SK-N-SH treated with all-trans-retinoic acid at 6 μM for 48 hours (cell line): ENCODE data around the gene ERBIN.

Experiments used
- ARNTL ChIP-seq: fragments of 450-650 bp; formaldehyde crosslinking; IDR thresholded peaks from 2 replicates; pipeline ENCODE4 v1.5.0; 2020; ENCODE audit warnings: low read depth, mild to moderate bottlenecking, moderate library complexity, borderline replicate concordance
- CREB5 ChIP-seq: fragments of 250-450 bp; sonication (Bioruptor Pico); IDR thresholded peaks from 2 replicates; pipeline ENCODE4 v1.5.1; 2020; ENCODE audit warnings: low read depth, mild to moderate bottlenecking, moderate library complexity
- ESRRG ChIP-seq: fragments of 250-450 bp; sonication (Bioruptor Pico); IDR thresholded peaks from 2 replicates; pipeline ENCODE4 v1.6.1; 2021; ENCODE audit warnings: mild to moderate bottlenecking
- GLIS3 ChIP-seq: fragments of 250-450 bp; sonication (Bioruptor Pico); IDR thresholded peaks from 2 replicates; pipeline ENCODE4 v1.5.0; 2020; ENCODE audit warnings: mild to moderate bottlenecking, moderate library complexity
- PATZ1 ChIP-seq: fragments of 250-450 bp; sonication (Bioruptor Pico); IDR thresholded peaks from 2 replicates; pipeline ENCODE4 v1.8.0; 2020; ENCODE audit warnings: mild to moderate bottlenecking, moderate library complexity, borderline replicate concordance
- RARB ChIP-seq: fragments of 250-450 bp; sonication (Bioruptor Pico); IDR thresholded peaks from 2 replicates; pipeline ENCODE4 v1.8.0; 2021; ENCODE audit warnings: mild to moderate bottlenecking, moderate library complexity
- SNAI2 ChIP-seq: fragments of 250-450 bp; sonication (Bioruptor Pico); IDR thresholded peaks from 2 replicates; pipeline ENCODE4 v1.5.0; 2020; ENCODE audit warnings: mild to moderate bottlenecking, moderate library complexity
- TCF4 ChIP-seq: fragments of 250-450 bp; sonication (Bioruptor Pico); IDR thresholded peaks from 2 replicates; pipeline ENCODE4 v1.8.0; 2021; ENCODE audit warnings: mild to moderate bottlenecking, moderate library complexity, borderline replicate concordance
- TSHZ2 ChIP-seq: fragments of 250-450 bp; sonication (Bioruptor Pico); IDR thresholded peaks from 2 replicates; pipeline ENCODE4 v1.5.0; 2020; ENCODE audit warnings: mild to moderate bottlenecking, moderate library complexity
- ZC3H10 ChIP-seq: fragments of 250-450 bp; sonication (Bioruptor Pico); IDR thresholded peaks from 2 replicates; pipeline ENCODE4 v1.5.1; 2021; ENCODE audit warnings: mild to moderate bottlenecking, moderate library complexity
- ZFP3 ChIP-seq: fragments of 250-450 bp; sonication (Bioruptor Pico); IDR thresholded peaks from 2 replicates; pipeline ENCODE4 v1.5.0; 2020; ENCODE audit warnings: mild to moderate bottlenecking, moderate library complexity
- ZFP30 ChIP-seq: fragments of 450-650 bp; formaldehyde crosslinking; IDR thresholded peaks from 2 replicates; pipeline ENCODE4 v1.5.0; 2022; ENCODE audit warnings: mild to moderate bottlenecking, moderate library complexity
- ZNF70 ChIP-seq: fragments of 450-650 bp; formaldehyde crosslinking; IDR thresholded peaks from 2 replicates; pipeline ENCODE4 v1.5.0; 2020; ENCODE audit warnings: mild to moderate bottlenecking, moderate library complexity

GRCh38 chr5:66015196-66015960 is 89.0 kb downstream of the ERBIN start:
- TF ChIP-seq ESRRG (CRISPR knock-in tag) (no peak), SNAI2 (CRISPR knock-in tag) (no peak), GLIS3 (CRISPR knock-in tag) (no peak), ZFP30 (CRISPR knock-in tag) (no peak), CREB5 (CRISPR knock-in tag) (no peak), PATZ1 (CRISPR knock-in tag) (no peak), ARNTL (CRISPR knock-in tag) (no peak), RARB (CRISPR knock-in tag) (no peak), TCF4 (CRISPR knock-in tag) (no peak), ZFP3 (CRISPR knock-in tag) (no peak), TSHZ2 (CRISPR knock-in tag) (no peak), ZC3H10 (no peak), ZNF70 (CRISPR knock-in tag) (no peak)
